Osteoblast (primary cell): ENCODE data around the gene DGKI. TPM values are rescaled to one million over a fixed set of nuclear protein-coding genes. Genes with fewer than 3 reads are reported as not detected.

Experiments used
- DNase-seq: peaks from one replicate; pipeline ENCODE4 v3.0.0; 2011; ENCODE audit warnings: low spot score, mixed read lengths; ENCODE audit not compliant: insufficient read length; ENCODE audit errors: missing footprints
- H2AFZ ChIP-seq: 2 replicates; pipeline ENCODE4 v1.6.0; 2011; ENCODE audit warnings: mild to moderate bottlenecking, low read length
- H3K27ac ChIP-seq: 2 replicates; pipeline ENCODE4 v1.5.1; 2011; ENCODE audit warnings: mild to moderate bottlenecking, low read depth, low read length, moderate library complexity
- H3K27me3 ChIP-seq: 2 replicates; pipeline ENCODE4 v1.6.0; 2012; ENCODE audit warnings: mild to moderate bottlenecking, control low read depth, inconsistent platforms, low read length, moderate library complexity; ENCODE audit not compliant: insufficient read depth
- H3K36me3 ChIP-seq: 2 replicates; pipeline ENCODE4 v1.5.1; 2011; ENCODE audit warnings: mild to moderate bottlenecking, low read length, control low read depth, moderate library complexity; ENCODE audit not compliant: insufficient read depth
- H3K4me1 ChIP-seq: 2 replicates; pipeline ENCODE4 v1.5.1; 2011; ENCODE audit warnings: mild to moderate bottlenecking, low read length, control low read depth, moderate library complexity; ENCODE audit not compliant: insufficient read depth
- H3K4me2 ChIP-seq: 2 replicates; pipeline ENCODE4 v1.6.0; 2011; ENCODE audit warnings: mild to moderate bottlenecking, low read length; ENCODE audit not compliant: insufficient read depth
- H3K4me3 ChIP-seq: fragments of 200-600 bp; sonication (generic); 3 replicates; pipeline ENCODE4 v1.5.1; 2012; ENCODE audit warnings: mild to moderate bottlenecking, low read length, inconsistent platforms; ENCODE audit not compliant: insufficient read depth
- H3K79me2 ChIP-seq: 2 replicates; pipeline ENCODE4 v1.6.0; 2012; ENCODE audit warnings: mild to moderate bottlenecking, low read length, control low read depth, inconsistent platforms; ENCODE audit not compliant: insufficient read depth
- H3K9me3 ChIP-seq: 2 replicates; pipeline ENCODE4 v1.5.1; 2011; ENCODE audit warnings: low read depth, low read length, control low read depth
- H4K20me1 ChIP-seq: 2 replicates; pipeline ENCODE4 v1.6.0; 2012; ENCODE audit warnings: mild to moderate bottlenecking, low read length, control low read depth; ENCODE audit not compliant: insufficient read depth
- CTCF ChIP-seq: IDR thresholded peaks from 2 replicates; pipeline ENCODE4 v1.5.1; 2011; ENCODE audit warnings: mild to moderate bottlenecking, low read depth, low read length, moderate library complexity; ENCODE audit errors: extremely low read depth
- total RNA-seq: library from RNA; depleted of rRNA; stranded (reverse); fragments of >200 nt; gene quantifications from 2 replicates; pipeline ENCODE4 v1.2.3, GENCODE V29; 2012

Gene DGKI
- total RNA-seq, 1 donor = 19.2 TPM

DNA sequence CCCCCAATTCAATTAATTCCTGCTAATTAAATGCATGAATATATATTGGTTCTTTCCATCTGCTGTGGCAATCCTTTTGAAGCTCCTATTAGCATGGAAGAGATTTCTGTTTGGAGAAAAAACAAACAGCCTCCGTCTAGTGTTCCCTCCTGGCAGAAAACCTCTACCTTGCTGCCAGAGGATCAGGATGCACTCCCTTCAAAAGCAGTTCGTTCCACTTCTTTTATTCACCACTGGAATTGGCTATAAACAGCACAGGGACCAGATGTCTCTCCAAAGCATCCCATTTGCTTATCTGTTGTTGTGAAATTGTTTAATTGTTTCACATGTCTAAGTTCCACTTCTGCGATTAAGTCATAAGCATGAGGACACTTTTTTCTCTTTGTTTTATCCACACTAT is 425.4 kb downstream of the DGKI start:
- no peak overlapping the region for H3K4me3 ChIP-seq

DNA sequence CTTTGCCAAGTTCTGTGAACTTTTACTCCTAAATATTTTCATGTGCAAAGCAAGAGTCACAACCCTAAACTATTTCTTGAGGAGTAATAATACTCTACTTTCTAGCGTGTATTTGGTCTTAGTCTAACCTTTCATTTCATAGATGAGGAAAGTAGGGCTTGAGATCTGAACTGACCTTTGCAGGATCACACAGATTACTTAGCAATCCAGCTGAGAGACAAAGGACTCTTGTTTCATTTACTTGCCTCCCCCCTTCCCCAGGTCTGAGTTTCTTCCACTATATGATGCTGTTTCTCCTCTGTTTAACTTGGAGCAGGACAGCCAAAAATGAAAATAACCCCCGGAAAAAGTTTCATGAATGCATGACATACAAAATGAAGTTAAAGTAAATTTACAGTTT is 427.9 kb downstream of the DGKI start:
- no peak for TF ChIP-seq CTCF
- no peaks in the 10 kb centered on the region for H4K20me1 ChIP-seq
- DNase-seq = no peak

More for the DNA sequence above, 425.4 kb downstream of the DGKI start:
- TF ChIP-seq CTCF = no peak
- Histone ChIP-seq H3K36me3 (no peaks in the 10 kb centered on the region), H3K4me2 (no peak overlapping the region), H3K4me1 (peaks cover 5% of the 10 kb centered on the region), H2AFZ (no peak overlapping the region), H3K79me2 (no peaks in the 10 kb centered on the region), H3K9me3 (no peaks in the 10 kb centered on the region), H3K27ac (no peak overlapping the region), H4K20me1 (no peaks in the 10 kb centered on the region), H3K27me3 (no peaks in the 10 kb centered on the region)
- no peak for DNase-seq

GRCh38 chr7:137417464-137417863 is 429.3 kb downstream of the DGKI start:
- H3K27me3 ChIP-seq = no peaks in the 10 kb centered on the region
- no peak for DNase-seq
- H3K4me2 ChIP-seq = no peak overlapping the region
- H3K4me3 ChIP-seq = no peak overlapping the region
- no peak overlapping the region for H3K27ac ChIP-seq
- H4K20me1 ChIP-seq = no peaks in the 10 kb centered on the region
- H2AFZ ChIP-seq = no peak overlapping the region
- no peak for TF ChIP-seq CTCF
- H3K4me1 ChIP-seq = no peaks in the 10 kb centered on the region
- H3K36me3 ChIP-seq = no peaks in the 10 kb centered on the region
- H3K9me3 ChIP-seq = no peaks in the 10 kb centered on the region
- no peaks in the 10 kb centered on the region for H3K79me2 ChIP-seq

More for the DNA sequence above, 427.9 kb downstream of the DGKI start:
- Histone ChIP-seq H3K4me2 (no peak overlapping the region), H3K9me3 (no peaks in the 10 kb centered on the region), H2AFZ (no peak overlapping the region), H3K79me2 (no peaks in the 10 kb centered on the region), H3K27me3 (no peaks in the 10 kb centered on the region), H3K27ac (no peak overlapping the region), H3K36me3 (no peaks in the 10 kb centered on the region), H3K4me1 (peaks cover 5% of the 10 kb centered on the region), H3K4me3 (no peak overlapping the region)

GRCh38 chr7:137413901-137414300 is 432.9 kb downstream of the DGKI start:
- Histone ChIP-seq H3K4me3 (no peak overlapping the region), H2AFZ (no peak overlapping the region), H4K20me1 (no peaks in the 10 kb centered on the region), H3K4me2 (no peak overlapping the region), H3K36me3 (no peaks in the 10 kb centered on the region), H3K9me3 (no peaks in the 10 kb centered on the region), H3K79me2 (no peaks in the 10 kb centered on the region), H3K4me1 (no peaks in the 10 kb centered on the region), H3K27ac (no peak overlapping the region), H3K27me3 (no peaks in the 10 kb centered on the region)
- no peak for DNase-seq
- no peak for TF ChIP-seq CTCF
